ENCODE results near the gene ZNF705A.

DNA sequence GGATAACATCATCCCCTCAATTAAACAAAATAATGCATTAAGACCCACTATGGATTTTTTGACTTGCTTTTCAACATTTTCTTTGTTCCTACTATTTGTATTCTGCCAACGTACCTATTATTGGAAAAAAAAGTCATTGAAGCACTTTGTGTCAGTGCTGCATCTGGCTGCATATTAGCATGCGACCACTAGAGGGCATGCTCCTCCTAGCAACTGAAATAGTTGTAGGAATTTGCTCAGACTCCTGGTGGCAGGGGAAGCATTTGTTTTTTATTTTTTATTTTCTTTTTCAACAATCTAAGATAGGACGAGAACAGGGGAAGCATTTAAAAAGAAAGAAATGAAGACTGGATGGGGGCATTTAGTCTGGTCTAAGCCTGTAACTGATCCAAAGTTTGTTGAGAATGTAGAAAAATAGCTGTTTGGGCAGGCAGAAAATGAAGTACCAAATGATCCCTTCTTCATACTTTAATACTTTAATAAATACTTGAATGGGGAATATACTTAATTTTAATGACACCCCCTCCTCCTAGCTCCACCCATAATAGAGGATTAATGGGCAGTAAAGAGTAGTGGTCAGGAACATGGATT, 47.9 kb upstream of the ZNF705A start:
- TF ChIP-seq, protein P1, sequence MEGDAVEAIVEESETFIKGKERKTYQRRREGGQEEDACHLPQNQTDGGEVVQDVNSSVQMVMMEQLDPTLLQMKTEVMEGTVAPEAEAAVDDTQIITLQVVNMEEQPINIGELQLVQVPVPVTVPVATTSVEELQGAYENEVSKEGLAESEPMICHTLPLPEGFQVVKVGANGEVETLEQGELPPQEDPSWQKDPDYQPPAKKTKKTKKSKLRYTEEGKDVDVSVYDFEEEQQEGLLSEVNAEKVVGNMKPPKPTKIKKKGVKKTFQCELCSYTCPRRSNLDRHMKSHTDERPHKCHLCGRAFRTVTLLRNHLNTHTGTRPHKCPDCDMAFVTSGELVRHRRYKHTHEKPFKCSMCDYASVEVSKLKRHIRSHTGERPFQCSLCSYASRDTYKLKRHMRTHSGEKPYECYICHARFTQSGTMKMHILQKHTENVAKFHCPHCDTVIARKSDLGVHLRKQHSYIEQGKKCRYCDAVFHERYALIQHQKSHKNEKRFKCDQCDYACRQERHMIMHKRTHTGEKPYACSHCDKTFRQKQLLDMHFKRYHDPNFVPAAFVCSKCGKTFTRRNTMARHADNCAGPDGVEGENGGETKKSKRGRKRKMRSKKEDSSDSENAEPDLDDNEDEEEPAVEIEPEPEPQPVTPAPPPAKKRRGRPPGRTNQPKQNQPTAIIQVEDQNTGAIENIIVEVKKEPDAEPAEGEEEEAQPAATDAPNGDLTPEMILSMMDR (IDR thresholded peaks at IDR 0.05): peak; percentile 89 to 95 (median 92)
- no peak for TF ChIP-seq POLR2A (IDR thresholded peaks at IDR 0.05; ENCODE audit: low read depth)
